HepG2 (cell line): ENCODE results near the gene FBXO24. TPM values are rescaled to one million over a fixed set of nuclear protein-coding genes. Genes with fewer than 3 reads are reported as not detected.

Source experiments
- FUBP1 ChIP-seq: sonication (generic); formaldehyde crosslinking; IDR thresholded peaks from 2 replicates; pipeline ENCODE4 v1.5.1; 2020; ENCODE audit warnings: missing genetic modification reagents, mild to moderate bottlenecking, borderline replicate concordance
- NFYB ChIP-seq: sonication (generic); formaldehyde crosslinking; IDR thresholded peaks from 2 replicates; pipeline ENCODE4 v1.4.0; 2020; ENCODE audit warnings: missing genetic modification reagents
- PAXIP1 ChIP-seq: sonication (generic); formaldehyde crosslinking; conservative IDR thresholded peaks from 2 replicates; pipeline ENCODE4 v1.4.0; 2020; ENCODE audit warnings: mild to moderate bottlenecking, missing genetic modification reagents, moderate library complexity
- RBM39 ChIP-seq: fragments of 200-400 bp; formaldehyde crosslinking; IDR thresholded peaks from one replicate; pipeline ENCODE4 v1.6.1; 2018; ENCODE audit warnings: antibody characterized with exemption, mild to moderate bottlenecking, low read depth, low read length; ENCODE audit not compliant: poor library complexity, severe bottlenecking
- SMAD9 ChIP-seq: sonication (generic); formaldehyde crosslinking; IDR thresholded peaks from 2 replicates; pipeline ENCODE4 v1.5.1; 2020; ENCODE audit warnings: mild to moderate bottlenecking, missing genetic modification reagents
- ZBTB14 ChIP-seq: sonication (generic); formaldehyde crosslinking; IDR thresholded peaks from 2 replicates; pipeline ENCODE4 v1.4.0; 2020; ENCODE audit warnings: missing genetic modification reagents
- ZNF121 ChIP-seq: sonication (generic); formaldehyde crosslinking; IDR thresholded peaks from 2 replicates; pipeline ENCODE4 v1.5.0; 2020; ENCODE audit warnings: mild to moderate bottlenecking, missing genetic modification reagents
- ZNF761 ChIP-seq: sonication (generic); formaldehyde crosslinking; conservative IDR thresholded peaks from 2 replicates; pipeline ENCODE4 v1.4.0; 2020; ENCODE audit warnings: mild to moderate bottlenecking, missing genetic modification reagents
- polyA plus RNA-seq, 8 experiments: library from polyadenylated mRNA; depleted of rRNA in 3 of 8; stranded (reverse) in 7 of 8; unstranded in 1 of 8; fragments of >200 nt; fragmentation: Illumina TruSeq in 4 of 8; extraction: Trizol in 4 of 8; gene quantifications; 2 replicates each; pipeline versions ENCODE4 v1.2.1 to v1.2.3, GENCODE V29; 2011 to 2016; ENCODE audit warnings: low read depth in 4 of 8, missing spikeins in 1 of 8, mixed read lengths in 1 of 8; ENCODE audit not compliant: insufficient read depth in 1 of 8
- total RNA-seq, 5 experiments: library from RNA; depleted of rRNA; stranded (reverse); fragments of >200 nt; fragmentation: Illumina TruSeq; extraction: Trizol; gene quantifications; 2 replicates each; pipeline ENCODE4 v1.2.3, GENCODE V29; 2016; ENCODE audit warnings: low read depth in 1 of 5
- TF ChIP-seq, protein P1 (sequence below): sonication (generic); formaldehyde crosslinking; IDR thresholded peaks from 2 replicates; pipeline ENCODE4 v1.8.0; 2023; ENCODE audit warnings: mild to moderate bottlenecking, missing genetic modification reagents
- TF ChIP-seq, protein P2 (sequence below): sonication (generic); formaldehyde crosslinking; IDR thresholded peaks from 2 replicates; pipeline ENCODE4 v1.5.0; 2020; ENCODE audit warnings: mild to moderate bottlenecking, missing genetic modification reagents, borderline replicate concordance

The FBXO24 gene
- total and polyA plus RNA-seq, 2 of the 13 experiments (the other 11 are each of a cell fraction or from before 2014, with no cell fraction given) = 0.20 to 0.55 TPM

GRCh38 chr7:100538654-100539435 lies 47.3 kb upstream of the FBXO24 start, which contains the start of gene AGFG2 (continued):
- TF ChIP-seq ZNF761 (CRISPR knock-in tag) (peak; percentile 44; the same call in 1 of the 2 replicates), ZBTB14 (CRISPR knock-in tag) (no peak), ZNF121 (CRISPR knock-in tag) (no peak), NFYB (peak; percentile 97), SMAD9 (CRISPR knock-in tag) (no peak), PAXIP1 (CRISPR knock-in tag) (0 out of 2 replicates have a peak, but pooled peaks have one; percentile 15), FUBP1 (CRISPR knock-in tag) (no peak), RBM39 (peak; percentile 84)
- TF ChIP-seq, protein P1, sequence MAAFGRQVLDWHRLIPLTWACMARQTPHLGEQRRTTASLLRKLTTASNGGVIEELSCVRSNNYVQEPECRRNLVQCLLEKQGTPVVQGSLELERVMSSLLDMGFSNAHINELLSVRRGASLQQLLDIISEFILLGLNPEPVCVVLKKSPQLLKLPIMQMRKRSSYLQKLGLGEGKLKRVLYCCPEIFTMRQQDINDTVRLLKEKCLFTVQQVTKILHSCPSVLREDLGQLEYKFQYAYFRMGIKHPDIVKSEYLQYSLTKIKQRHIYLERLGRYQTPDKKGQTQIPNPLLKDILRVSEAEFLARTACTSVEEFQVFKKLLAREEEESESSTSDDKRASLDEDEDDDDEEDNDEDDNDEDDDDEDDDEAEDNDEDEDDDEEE = peak; percentile 78; the same call in 1 of the 2 replicates
- TF ChIP-seq, protein P2, sequence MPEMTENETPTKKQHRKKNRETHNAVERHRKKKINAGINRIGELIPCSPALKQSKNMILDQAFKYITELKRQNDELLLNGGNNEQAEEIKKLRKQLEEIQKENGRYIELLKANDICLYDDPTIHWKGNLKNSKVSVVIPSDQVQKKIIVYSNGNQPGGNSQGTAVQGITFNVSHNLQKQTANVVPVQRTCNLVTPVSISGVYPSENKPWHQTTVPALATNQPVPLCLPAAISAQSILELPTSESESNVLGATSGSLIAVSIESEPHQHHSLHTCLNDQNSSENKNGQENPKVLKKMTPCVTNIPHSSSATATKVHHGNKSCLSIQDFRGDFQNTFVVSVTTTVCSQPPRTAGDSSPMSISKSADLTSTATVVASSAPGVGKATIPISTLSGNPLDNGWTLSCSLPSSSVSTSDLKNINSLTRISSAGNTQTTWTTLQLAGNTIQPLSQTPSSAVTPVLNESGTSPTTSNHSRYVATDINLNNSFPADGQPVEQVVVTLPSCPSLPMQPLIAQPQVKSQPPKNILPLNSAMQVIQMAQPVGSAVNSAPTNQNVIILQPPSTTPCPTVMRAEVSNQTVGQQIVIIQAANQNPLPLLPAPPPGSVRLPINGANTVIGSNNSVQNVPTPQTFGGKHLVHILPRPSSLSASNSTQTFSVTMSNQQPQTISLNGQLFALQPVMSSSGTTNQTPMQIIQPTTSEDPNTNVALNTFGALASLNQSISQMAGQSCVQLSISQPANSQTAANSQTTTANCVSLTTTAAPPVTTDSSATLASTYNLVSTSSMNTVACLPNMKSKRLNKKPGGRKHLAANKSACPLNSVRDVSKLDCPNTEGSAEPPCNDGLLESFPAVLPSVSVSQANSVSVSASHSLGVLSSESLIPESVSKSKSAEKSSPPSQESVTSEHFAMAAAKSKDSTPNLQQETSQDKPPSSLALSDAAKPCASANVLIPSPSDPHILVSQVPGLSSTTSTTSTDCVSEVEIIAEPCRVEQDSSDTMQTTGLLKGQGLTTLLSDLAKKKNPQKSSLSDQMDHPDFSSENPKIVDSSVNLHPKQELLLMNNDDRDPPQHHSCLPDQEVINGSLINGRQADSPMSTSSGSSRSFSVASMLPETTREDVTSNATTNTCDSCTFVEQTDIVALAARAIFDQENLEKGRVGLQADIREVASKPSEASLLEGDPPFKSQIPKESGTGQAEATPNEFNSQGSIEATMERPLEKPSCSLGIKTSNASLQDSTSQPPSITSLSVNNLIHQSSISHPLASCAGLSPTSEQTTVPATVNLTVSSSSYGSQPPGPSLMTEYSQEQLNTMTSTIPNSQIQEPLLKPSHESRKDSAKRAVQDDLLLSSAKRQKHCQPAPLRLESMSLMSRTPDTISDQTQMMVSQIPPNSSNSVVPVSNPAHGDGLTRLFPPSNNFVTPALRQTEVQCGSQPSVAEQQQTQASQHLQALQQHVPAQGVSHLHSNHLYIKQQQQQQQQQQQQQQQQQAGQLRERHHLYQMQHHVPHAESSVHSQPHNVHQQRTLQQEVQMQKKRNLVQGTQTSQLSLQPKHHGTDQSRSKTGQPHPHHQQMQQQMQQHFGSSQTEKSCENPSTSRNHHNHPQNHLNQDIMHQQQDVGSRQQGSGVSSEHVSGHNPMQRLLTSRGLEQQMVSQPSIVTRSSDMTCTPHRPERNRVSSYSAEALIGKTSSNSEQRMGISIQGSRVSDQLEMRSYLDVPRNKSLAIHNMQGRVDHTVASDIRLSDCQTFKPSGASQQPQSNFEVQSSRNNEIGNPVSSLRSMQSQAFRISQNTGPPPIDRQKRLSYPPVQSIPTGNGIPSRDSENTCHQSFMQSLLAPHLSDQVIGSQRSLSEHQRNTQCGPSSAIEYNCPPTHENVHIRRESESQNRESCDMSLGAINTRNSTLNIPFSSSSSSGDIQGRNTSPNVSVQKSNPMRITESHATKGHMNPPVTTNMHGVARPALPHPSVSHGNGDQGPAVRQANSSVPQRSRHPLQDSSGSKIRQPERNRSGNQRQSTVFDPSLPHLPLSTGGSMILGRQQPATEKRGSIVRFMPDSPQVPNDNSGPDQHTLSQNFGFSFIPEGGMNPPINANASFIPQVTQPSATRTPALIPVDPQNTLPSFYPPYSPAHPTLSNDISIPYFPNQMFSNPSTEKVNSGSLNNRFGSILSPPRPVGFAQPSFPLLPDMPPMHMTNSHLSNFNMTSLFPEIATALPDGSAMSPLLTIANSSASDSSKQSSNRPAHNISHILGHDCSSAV (CRISPR knock-in tag) = no peak
